GM21528 (cell line): ENCODE measurements around the gene RERE.

ENCODE experiments used
- ATAC-seq: cut with Tn5 transposase; IDR thresholded peaks from one replicate; pipeline ENCODE4 v1.9.1; 2021; ENCODE audit warnings: mild to moderate bottlenecking, moderate library complexity; ENCODE audit not compliant: unreplicated experiment, low FRiP score

Gene RERE

GRCh38 chr1:8674481-8674880 lies 143.0 kb downstream of the RERE start:
- ATAC-seq, result no peak

GRCh38 chr1:8671306-8671917 lies 146.0 kb downstream of the RERE start:
- ATAC-seq, result no peak

GRCh38 chr1:8670371-8670818 lies 147.0 kb downstream of the RERE start:
- ATAC-seq, result no peak

DNA sequence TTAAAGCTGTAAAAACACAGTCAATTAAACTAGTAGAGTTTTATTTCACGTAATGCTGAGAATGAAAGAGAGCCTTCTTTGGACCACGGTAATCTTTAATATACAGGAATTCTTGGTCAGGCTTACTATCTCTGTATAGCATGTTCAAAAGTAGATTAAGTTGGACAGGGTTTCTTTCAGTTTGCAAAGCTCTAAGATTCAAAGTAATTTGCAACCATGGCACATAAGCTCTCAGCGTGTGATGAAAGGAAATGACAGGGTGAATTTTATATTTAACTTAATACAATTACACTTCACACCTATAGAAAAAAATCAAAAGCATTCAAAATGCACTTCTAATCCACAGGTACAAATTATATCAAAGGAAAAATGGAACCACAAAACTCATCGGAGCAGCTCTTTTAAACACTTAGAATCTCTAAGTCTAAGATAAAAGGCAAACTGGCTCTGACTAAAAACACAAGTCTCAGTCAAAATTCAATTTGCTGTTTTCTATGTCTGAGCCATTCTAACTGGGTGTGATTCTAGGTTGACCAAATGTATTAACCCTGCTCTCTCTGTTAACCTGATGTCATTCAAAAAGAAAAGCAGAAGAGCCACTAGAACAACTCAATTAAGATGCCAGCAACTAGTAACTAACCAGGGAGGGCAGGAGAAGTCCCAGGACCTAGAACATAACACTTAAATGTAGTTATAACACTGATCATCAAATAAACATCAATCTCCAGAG lies 147.7 kb downstream of the RERE start:
- no peak for ATAC-seq

GRCh38 chr1:8667869-8668594 lies 149.4 kb downstream of the RERE start:
- no peak for ATAC-seq

DNA sequence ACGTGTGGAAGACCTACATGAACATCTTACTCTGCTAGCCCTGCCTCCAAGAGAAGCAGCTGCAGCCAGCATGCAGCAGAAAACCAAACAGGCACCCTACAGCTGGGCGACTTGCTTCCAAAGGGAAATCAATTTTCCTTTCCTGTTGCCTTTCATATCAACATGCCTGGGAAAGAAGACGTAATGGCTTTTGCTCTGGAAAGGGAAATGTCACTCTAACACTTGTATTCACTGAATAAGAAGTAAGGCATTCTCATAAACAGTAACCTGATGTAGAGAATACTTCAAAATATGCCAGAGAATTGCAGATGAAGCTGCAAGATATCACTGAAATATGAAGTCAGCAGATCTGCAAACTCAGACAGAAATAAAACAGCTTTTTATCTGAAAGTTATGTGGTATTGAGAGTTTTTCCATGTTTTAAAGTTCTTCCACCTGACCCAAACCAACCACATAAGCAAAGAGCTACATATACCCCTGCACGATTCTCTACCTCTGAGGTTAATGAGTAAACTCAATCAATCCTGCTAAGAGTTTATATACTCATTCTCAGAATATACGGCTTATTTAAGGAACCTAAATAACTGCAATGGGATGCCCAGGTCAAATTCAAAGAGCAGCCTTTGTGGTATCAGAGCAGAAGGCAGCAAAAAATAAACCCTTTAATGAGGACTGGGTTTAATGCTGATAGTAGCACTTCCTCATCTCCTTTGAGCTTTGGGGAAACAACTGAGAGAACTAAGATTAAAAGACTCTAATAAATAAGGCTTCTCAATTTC lies 150.9 kb downstream of the RERE start:
- no peak for ATAC-seq

DNA sequence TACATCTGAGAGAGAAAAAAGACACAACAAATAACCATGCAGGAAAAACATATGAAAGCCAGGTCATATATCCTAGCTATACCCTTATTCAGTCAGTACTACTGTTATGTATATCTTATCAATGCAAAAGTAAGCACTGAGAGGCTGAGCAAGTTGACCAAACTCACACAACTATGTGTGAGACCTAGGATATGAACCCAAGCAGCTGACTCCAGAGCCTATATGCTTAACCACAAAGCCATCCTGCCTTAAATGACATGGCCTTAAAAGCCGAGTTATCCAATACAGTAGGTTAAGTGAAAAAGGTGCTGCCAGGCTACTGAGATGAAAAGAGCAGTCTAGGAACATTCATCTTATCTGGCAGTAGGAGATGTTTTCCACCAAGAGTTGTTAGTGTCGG lies 151.6 kb downstream of the RERE start:
- no peak for ATAC-seq

DNA sequence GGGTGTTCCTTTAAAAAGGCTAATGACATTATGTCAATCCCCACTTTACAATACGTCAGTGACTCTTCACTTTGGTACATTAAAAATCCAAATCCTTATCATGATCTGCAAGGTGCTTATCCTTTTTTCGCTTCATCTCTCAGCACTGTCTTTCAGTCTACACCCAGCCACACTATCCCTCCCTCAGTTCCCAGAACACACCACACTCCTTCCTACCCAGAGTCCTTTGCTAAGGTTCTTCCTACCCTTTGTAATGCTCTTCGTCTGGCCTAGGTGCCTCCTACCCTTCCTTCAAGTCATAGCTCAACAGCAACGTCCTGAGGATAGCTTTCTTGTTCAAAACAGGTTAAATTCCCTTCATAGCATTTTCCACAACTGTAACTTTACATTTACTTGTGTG lies 152.6 kb downstream of the RERE start:
- ATAC-seq, result no peak

DNA sequence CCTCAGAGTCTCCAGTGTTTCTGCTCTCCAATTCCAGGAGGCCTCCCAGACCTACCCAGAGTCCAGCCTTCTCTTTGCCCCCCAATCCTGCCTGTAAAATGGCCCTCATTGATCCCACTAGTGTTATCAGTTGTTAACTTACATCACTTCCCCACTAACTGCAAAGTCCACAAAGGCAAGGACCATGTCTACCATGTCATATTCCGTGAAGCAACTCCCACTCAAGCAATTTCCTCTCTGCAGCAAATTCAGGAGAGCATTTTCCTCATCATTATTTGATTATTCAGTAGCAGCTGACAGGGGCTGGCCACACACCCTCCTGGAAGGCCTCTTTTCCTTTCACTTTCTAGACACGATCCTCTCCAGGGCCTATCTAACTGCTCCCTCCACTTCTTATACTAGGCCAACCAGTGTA lies 153.5 kb downstream of the RERE start:
- ATAC-seq, result no peak

DNA sequence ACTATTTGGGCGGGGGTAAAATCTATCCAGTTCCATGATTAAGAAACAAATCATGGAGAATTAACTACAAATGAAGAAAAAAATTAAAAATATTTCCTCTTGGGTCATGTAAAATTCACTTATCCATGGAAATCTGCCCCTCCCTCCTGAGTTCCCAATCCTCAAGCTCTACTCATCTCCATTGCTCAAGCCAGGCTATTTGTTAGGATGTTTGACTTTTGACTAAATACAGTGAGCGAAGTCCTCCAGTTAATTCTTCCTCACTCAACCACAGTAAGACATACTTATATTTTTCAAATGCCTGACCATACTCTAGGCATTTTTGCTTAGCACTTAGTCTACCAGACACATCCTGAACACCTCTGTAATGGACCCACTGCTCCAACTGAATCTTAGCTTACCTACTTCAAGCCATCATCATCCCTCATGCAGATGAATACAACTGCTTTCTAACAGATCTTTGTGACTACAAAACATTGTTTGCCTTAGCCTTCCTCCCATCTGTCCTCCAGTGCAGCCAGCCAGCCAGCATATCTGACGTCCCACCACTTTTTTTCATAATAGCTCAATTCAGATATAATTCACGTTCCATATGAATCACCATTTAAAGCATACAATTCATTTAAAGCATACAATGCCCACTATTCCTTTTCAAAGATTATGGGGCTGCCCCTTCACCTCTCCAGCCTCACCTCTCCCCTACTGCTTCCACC lies 154.2 kb downstream of the RERE start:
- no peak for ATAC-seq

- no peak for ATAC-seq
Observed at GRCh38 chr1:8662380-8663072, 154.9 kb downstream of the RERE start.

GRCh38 chr1:8661185-8662110 lies 156.0 kb downstream of the RERE start:
- ATAC-seq, result no peak

GRCh38 chr1:8660411-8660828 lies 157.0 kb downstream of the RERE start:
- ATAC-seq, result no peak

DNA sequence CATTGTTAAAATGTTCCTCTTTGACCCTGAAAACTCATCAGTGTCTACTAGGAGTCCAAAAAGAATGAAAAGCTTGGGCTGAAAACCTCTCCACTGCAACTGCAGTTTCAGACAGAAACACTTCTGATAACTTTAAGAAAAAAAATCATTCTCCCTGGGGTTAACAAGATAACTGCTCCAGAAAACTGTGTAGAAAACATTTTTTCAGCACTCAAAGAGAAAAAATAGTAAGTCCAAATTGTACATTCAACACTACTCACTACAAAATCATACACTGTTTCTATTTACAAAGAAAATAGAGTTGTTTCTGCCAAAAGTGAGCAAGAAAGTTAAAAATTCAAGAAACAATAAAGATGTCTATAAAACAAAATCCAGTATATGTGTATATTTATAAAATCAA lies 157.8 kb downstream of the RERE start:
- no peak for ATAC-seq

DNA sequence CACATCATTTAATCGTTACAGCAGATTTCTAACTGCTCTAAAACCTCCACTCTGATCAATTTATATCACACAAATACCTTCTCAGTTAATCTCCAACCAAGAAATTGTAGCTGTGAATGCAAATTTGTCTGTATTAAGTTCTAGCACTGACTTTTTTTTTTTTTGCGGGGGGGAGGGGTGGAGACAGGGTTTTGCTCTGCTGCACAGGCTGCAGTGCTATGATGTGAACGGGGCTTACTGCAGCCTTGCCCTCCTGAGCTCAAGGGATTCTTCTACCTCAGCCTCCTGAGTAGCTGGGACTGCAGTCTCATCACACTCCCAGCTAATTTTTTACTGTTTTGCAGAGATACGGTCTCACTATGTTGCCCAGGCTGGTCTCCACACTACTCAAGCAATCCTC lies 163.6 kb downstream of the RERE start:
- ATAC-seq, result no peak

DNA sequence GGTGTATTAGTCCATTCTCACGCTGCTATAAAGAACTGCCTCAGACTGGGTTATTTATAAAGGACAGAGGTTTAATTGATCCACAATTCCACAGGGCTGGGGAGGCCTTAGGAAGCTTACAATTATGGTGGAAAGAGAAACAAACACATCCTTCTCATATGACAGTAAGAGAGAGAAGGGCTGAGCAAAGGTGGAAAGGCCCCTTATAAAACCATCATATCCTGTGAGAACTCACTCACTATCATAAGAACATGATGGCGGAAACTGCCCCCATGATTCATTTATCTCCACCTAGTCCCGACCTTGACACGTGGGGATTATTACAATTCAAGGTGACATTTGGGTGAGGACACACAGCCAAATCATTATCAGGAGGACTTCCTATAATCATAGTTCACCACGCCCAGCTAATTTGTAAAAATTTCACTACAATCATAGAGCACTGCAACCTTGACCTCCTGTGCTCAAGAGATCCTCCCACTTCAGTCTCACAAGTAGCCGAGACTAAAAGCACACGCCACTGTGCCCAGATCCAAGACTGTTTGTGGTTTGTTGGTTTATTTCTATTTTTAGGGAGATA lies 164.9 kb downstream of the RERE start:
- no peak for ATAC-seq

GRCh38 chr1:8651962-8652361 lies 165.5 kb downstream of the RERE start:
- ATAC-seq, result no peak

GRCh38 chr1:8651236-8651890 lies 166.1 kb downstream of the RERE start:
- no peak for ATAC-seq
